A673 (cell line): ENCODE measurements around the gene CSNK2B. TPM values are rescaled to one million over a fixed set of nuclear protein-coding genes. Genes with fewer than 3 reads are reported as not detected.
"Not testable (repeated sequence)": the region's sequence is repeated elsewhere in the genome, so short reads cannot be mapped to it uniquely, and the experiment has no call there.

Source experiments
- BruUV-seq: library from RNA; stranded (reverse); fragments of 400-500 nt; replicated peaks from 2 replicates; lab custom pipeline; 2021; lab: Mats Ljungman, UMichigan
- CTCF ChIA-PET: fragments of 300-600 bp; sonication (Branson Sonifier 250); formaldehyde crosslinking; loops from one replicate; lab custom pipeline; 2022; ENCODE audit warnings: antibody characterized with exemption; lab: Charles Lee
- POLR2A ChIA-PET: fragments of 300-600 bp; sonication (Branson Sonifier 250); formaldehyde crosslinking; loops from one replicate; lab custom pipeline; 2022; ENCODE audit warnings: antibody characterized with exemption; ENCODE audit not compliant: low non-redundant PET; lab: Charles Lee
- DNase-seq: peaks from one replicate; pipeline ENCODE4 v3.0.0-alpha.2; 2015; ENCODE audit warnings: low spot score
- H3K27ac ChIP-seq: fragments of 200-600 bp; sonication (generic); 2 replicates; pipeline ENCODE4 v1.5.1; 2016; ENCODE audit warnings: mixed run types, low read depth, mild to moderate bottlenecking, mixed read lengths, antibody characterized with exemption, low read length; ENCODE audit not compliant: poor library complexity, severe bottlenecking
- H3K27me3 ChIP-seq: fragments of 200-600 bp; sonication (generic); replicated peaks from 2 replicates; pipeline ENCODE4 v1.6.1; 2017; ENCODE audit warnings: mixed run types, low read depth, mild to moderate bottlenecking, mixed read lengths, antibody characterized with exemption, low read length; ENCODE audit not compliant: insufficient read depth, poor library complexity
- H3K36me3 ChIP-seq: fragments of 200-600 bp; sonication (generic); 2 replicates; pipeline ENCODE4 v1.6.1; 2016; ENCODE audit warnings: mixed run types, mild to moderate bottlenecking, mixed read lengths, antibody characterized with exemption, low read length; ENCODE audit not compliant: insufficient read depth, poor library complexity, severe bottlenecking
- H3K4me1 ChIP-seq: fragments of 200-600 bp; sonication (generic); 2 replicates; pipeline ENCODE4 v1.6.1; 2017; ENCODE audit warnings: mixed run types, mild to moderate bottlenecking, mixed read lengths, antibody characterized with exemption, low read length; ENCODE audit not compliant: insufficient read depth, poor library complexity, severe bottlenecking
- H3K4me3 ChIP-seq: fragments of 200-600 bp; sonication (generic); 2 replicates; pipeline ENCODE4 v1.5.1; 2016; ENCODE audit warnings: low read depth, mixed run types, mild to moderate bottlenecking, mixed read lengths, low read length; ENCODE audit not compliant: poor library complexity, severe bottlenecking
- H3K9me3 ChIP-seq: fragments of 200-600 bp; sonication (generic); 2 replicates; pipeline ENCODE4 v1.6.1; 2016; ENCODE audit warnings: mixed run types, low read depth, mild to moderate bottlenecking, mixed read lengths, antibody characterized with exemption, low read length; ENCODE audit not compliant: poor library complexity, severe bottlenecking
- EZH2 ChIP-seq: fragments of 200-600 bp; sonication (generic); IDR thresholded peaks from 2 replicates; pipeline ENCODE4 v1.6.1; 2017; ENCODE audit warnings: borderline replicate concordance, low read depth, mild to moderate bottlenecking, mixed read lengths, antibody characterized with exemption, low read length; ENCODE audit not compliant: poor library complexity, severe bottlenecking
- intact Hi-C: fragments of 100-400 bp; cut with micrococcal nuclease; formaldehyde crosslinking; loops from one replicate; pipeline ENCODE4 v1.10.0; 2022; ENCODE audit not compliant: unreplicated experiment
- total RNA-seq: library from RNA; stranded (reverse); gene quantifications from 2 replicates; pipeline ENCODE4 v1.2.3, GENCODE V29; 2021
- TF ChIP-seq, protein P1 (sequence below): fragments of 300-800, 200-600 bp; sonication (generic); conservative IDR thresholded peaks from 2 replicates; pipeline ENCODE4 v1.5.1; 2017; ENCODE audit warnings: low read depth, mild to moderate bottlenecking, antibody characterized with exemption, low read length, moderate library complexity, mixed read lengths

The CSNK2B gene
- total RNA-seq, 1 experiment from 2014 or later: 253 TPM

DNA sequence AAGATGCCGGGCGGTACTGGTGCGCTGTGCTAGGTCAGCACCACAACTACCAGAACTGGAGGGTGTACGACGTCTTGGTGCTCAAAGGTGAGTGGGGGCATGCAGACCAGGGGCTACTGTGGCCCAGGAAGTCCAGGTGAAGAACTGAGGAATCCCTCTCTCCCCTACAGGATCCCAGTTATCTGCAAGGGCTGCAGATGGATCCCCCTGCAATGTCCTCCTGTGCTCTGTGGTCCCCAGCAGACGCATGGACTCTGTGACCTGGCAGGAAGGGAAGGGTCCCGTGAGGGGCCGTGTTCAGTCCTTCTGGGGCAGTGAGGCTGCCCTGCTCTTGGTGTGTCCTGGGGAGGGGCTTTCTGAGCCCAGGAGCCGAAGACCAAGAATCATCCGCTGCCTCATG lies 41.8 kb downstream of the CSNK2B start:
- intact Hi-C loops: no loop called here
- POLR2A ChIA-PET: no interaction called here
- CTCF ChIA-PET: no interaction called here
- no peak for DNase-seq
- Histone ChIP-seq H3K27me3 (no peaks in the 10 kb centered on the region), H3K9me3 (no peaks in the 10 kb centered on the region), H3K4me1 (no peaks in the 10 kb centered on the region), H3K4me3 (no peak overlapping the region), H3K36me3 (no peaks in the 10 kb centered on the region), H3K27ac (no peak overlapping the region)
- no TSS peak for BruUV-seq
- TF ChIP-seq, protein P1, sequence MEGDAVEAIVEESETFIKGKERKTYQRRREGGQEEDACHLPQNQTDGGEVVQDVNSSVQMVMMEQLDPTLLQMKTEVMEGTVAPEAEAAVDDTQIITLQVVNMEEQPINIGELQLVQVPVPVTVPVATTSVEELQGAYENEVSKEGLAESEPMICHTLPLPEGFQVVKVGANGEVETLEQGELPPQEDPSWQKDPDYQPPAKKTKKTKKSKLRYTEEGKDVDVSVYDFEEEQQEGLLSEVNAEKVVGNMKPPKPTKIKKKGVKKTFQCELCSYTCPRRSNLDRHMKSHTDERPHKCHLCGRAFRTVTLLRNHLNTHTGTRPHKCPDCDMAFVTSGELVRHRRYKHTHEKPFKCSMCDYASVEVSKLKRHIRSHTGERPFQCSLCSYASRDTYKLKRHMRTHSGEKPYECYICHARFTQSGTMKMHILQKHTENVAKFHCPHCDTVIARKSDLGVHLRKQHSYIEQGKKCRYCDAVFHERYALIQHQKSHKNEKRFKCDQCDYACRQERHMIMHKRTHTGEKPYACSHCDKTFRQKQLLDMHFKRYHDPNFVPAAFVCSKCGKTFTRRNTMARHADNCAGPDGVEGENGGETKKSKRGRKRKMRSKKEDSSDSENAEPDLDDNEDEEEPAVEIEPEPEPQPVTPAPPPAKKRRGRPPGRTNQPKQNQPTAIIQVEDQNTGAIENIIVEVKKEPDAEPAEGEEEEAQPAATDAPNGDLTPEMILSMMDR: no peak
- TF ChIP-seq EZH2: no peak

DNA sequence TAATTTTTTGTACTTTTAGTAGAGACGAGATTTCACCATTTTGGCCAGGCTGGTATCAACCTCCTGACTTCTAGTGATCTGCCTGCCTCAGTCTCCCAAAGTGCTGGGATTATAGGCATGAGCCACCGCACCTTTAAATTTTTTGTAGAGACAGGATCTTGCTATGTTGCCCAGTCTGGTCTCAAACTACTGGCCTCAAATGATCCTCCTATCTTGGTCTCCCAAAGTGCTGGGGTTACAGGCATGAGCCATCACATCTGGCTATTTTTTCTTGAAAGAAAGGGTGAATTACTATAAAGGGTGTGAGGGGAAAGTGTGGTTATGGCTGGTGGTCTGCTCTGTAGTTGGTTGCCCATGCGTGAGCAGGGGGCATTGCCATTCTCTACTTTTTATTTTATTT lies 42.3 kb downstream of the CSNK2B start:
- Histone ChIP-seq H3K36me3 (no peaks in the 10 kb centered on the region), H3K9me3 (no peaks in the 10 kb centered on the region), H3K27ac (no peak overlapping the region), H3K4me3 (no peak overlapping the region), H3K4me1 (no peaks in the 10 kb centered on the region), H3K27me3 (no peaks in the 10 kb centered on the region)
- no TSS peak for BruUV-seq
- ChIA-PET CTCF (no interaction called here), POLR2A (no interaction called here)
- no peak for DNase-seq
- no peak for TF ChIP-seq EZH2
- TF ChIP-seq, protein P1: no peak
- intact Hi-C loops: no loop called here

DNA sequence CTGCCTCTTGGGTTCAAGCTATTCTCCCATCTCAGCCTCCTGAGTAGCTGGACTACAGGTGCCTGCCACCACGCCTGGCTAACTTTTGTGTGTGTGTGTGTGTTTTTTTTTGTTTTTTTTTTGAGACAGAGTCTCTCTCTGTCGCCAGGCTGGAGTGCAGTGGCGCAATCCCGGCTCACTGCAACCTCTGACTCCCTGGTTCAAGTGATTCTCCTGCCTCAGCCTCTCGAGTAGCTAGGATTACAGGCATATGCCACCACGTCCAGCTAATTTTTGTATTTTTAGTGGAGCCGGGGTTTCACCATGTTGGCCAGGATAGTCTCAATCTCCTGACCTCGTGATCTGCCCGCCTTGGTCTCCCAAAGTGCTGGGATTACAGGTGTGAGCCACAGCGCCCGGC lies 43.3 kb downstream of the CSNK2B start:
- H3K4me1 ChIP-seq, H3K4me3 ChIP-seq, BruUV-seq, intact Hi-C loops, H3K27me3 ChIP-seq, H3K36me3 ChIP-seq, CTCF ChIA-PET, POLR2A ChIA-PET, H3K9me3 ChIP-seq, DNase-seq, H3K27ac ChIP-seq: not testable (repeated sequence)

DNA sequence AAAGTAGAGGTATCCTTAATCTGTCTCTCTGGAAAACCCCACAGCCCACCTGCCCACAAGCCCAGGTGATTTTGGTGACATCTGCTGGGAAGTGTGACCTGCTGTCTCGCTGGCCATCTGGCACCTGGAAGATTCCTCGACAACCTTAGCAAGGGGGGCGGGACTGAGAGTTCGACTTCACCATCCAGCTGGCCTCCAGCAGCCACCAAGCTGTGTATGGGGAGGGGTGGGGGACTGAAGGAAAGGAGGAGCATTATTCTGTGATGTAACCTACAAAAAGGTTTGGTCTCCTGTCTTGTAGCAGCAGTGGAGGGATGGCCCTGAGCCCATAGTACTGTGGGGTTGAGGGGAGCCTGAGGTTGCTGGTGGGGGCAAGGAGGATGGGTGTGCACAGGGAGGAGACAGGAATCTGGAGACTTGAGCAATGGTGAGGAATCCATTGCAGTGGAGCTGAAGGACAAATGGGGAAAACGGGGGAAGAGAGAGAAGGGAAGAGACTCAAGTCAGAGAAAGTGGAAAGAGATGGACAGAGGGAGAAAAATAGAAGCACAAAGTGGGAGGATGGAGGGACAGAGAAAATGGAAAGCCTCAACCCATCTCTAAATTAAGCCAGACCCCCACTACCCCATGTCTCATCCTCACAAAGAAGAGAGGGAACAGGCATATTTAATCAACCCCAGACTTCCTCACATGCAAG lies 44.8 kb downstream of the CSNK2B start:
- Histone ChIP-seq H3K4me1 (no peaks in the 10 kb centered on the region), H3K4me3 (no peak overlapping the region), H3K27me3 (no peaks in the 10 kb centered on the region), H3K9me3 (no peaks in the 10 kb centered on the region), H3K27ac (no peak overlapping the region), H3K36me3 (no peaks in the 10 kb centered on the region)
- ChIA-PET CTCF (no interaction called here), POLR2A (no interaction called here)
- no TSS peak for BruUV-seq
- no peak for DNase-seq
- intact Hi-C loops: no loop called here
- TF ChIP-seq, protein P1: no peak
- TF ChIP-seq EZH2: no peak
